Raji (cell line): ENCODE data around the gene SLC2A5.

Source experiments
- POLR2A ChIP-seq: IDR thresholded peaks from 2 replicates; pipeline ENCODE4 v1.6.1; 2011; ENCODE audit warnings: low read depth, low read length, control low read depth; ENCODE audit not compliant: insufficient read depth

SLC2A5 gene, protein sequence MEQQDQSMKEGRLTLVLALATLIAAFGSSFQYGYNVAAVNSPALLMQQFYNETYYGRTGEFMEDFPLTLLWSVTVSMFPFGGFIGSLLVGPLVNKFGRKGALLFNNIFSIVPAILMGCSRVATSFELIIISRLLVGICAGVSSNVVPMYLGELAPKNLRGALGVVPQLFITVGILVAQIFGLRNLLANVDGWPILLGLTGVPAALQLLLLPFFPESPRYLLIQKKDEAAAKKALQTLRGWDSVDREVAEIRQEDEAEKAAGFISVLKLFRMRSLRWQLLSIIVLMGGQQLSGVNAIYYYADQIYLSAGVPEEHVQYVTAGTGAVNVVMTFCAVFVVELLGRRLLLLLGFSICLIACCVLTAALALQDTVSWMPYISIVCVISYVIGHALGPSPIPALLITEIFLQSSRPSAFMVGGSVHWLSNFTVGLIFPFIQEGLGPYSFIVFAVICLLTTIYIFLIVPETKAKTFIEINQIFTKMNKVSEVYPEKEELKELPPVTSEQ

GRCh38 chr1:9069326-9070100 lies at the start of gene SLC2A5:
TSS of gene SLC2A5 (minus strand) at chr1:9069635. CDS start at chr1:9069536, 99 bp downstream.
- peak; percentile 98 for TF ChIP-seq POLR2A

GRCh38 chr1:9118186-9118585 lies 48.8 kb upstream of the SLC2A5 start:
- no peak for TF ChIP-seq POLR2A

DNA sequence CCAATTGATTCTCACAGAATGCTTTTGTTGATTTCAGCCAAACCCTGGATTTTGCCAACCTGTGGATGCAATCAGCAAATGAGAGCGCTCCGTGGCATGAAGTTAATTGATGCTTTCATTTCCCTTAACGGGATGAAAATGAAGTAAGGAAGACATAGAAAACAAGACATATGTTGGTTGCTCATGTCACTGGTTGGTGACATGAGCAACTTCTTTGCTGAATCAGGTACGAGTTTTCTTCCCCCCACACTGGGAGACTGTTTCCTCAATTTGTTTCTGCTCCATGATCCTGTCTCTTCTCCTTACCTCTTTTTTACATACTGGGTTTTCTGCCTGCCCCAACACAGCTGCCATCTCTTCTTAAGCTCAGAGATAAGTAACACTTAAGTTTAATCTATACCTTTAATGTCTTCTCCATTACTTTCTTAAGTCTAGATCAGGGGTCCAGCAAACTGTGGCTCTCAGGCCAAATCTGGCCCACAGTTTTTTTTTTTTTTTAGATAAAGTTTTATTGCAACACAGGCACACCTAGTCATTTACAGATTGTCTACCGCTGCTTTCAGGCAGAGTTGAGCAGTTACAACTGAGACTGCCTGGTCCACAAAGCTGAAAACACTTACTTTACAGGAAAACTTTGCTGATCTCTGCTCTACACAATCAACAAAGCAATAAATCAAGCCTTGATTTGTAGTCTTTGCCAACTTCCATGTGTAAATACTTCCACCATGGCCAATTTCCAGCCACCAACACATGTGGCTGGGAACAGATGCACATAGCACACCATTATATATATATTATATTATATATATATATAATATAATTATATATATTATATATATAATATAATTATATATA lies 46.1 kb upstream of the SLC2A5 start:
- no peak for TF ChIP-seq POLR2A

DNA sequence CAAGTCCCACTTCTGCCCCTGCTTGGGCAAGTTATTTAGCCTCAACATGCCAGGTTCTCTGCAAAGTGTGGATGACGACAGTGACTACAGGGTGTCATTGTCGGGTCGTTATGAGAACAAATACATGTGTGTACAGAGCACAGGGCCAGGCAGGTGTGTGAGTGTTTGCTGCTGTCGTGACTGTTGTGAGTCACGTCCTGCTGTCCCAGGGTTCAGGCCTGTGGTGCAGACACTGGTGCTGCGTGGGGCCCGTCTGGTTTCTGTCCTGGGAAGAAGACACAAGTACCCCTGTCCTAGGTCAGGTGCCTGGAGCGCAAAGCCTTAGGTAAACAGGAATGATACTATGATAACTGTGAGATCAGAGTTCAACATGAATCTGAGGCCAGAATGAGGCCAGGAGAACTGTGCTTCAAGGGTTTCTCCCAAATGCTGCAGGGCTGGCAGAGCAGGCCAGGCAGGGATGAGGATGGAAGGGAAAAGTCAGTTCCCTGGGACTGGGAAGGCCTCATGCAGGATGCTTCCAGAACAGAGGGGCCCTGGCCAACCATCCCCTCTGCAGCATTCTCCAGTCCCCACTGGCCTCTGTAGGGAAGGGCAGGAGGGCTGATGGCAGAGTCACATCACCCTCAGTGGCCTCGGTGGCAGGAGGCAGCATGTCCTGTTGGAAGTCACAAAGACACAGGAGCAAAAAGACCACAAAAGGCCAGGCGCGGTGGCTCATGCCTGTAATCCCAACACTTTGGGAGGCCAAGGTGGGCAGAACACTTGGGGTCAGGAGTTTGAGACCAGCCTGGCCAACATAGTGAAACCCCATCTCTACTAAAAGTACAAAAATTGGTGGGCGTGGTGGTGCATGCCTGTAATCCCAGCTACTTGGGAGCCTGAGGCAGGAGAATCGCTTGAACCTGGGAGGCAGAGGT lies 43.8 kb upstream of the SLC2A5 start:
- TF ChIP-seq POLR2A: no peak

GRCh38 chr1:9111957-9112356 lies 42.5 kb upstream of the SLC2A5 start:
- TF ChIP-seq POLR2A: no peak

GRCh38 chr1:9111357-9111691 lies 41.9 kb upstream of the SLC2A5 start:
- no peak for TF ChIP-seq POLR2A

DNA sequence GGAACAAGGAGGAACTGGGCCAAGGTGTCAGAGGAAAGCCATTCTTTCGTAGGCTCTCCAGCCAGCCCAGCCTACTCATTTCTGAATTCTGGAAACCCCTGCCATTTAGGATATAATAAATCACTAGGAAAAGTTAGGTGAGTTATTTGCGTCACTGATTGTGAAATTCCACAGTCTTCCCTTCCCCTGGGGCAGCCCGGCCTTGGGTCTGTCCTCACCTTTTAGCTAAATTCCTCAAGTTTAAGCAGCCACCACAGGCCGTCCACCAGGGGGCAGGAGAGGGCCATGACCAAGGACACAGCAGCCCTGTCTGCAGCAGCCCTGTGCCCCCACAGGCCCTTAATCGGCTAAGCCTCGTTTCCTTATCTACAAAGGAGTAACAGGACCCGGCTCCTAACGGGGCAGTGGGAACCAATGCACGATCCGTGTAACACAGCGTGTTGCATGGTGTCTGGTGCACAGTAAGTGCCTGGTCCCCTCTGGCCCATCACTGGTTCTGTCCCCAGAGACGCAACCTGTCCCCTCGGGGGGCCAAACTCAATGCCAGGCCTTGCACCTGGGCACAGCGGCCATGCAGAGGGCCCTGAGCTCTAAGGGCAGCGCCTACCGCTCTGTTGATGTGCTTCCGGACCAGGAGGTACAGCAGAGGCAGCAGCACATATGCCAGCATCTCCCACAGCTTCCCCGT lies 41.4 kb upstream of the SLC2A5 start:
- no peak for TF ChIP-seq POLR2A

DNA sequence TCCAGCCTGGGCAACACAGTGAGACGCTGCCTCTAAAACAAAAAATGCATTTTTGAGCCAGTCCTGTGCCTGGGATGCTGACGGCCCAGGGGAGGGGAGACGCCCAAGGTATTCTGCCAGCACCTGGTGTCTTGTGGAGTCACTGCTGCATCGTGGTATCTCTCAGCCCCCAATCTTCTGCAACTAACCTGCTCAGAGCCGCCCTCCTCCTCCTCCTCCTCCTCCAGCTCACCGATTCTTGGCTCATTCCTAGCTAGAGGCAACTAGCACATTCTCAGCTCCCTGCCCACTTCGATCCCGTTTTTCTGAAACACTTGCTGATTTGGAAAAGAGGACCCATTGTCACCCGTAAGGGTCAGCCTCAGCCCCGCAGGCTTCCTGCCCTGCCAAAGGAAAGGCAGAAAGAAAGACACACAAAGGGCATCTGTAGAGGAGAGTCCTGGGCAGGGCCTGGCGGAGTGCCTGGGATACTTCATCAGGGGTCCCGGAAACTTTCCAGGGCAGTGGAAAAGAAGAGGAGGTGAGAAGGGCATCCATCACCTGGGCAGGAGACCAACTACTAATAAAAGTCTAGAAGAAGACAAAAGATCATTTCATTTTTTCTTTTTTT lies 38.7 kb upstream of the SLC2A5 start:
- no peak for TF ChIP-seq POLR2A

DNA sequence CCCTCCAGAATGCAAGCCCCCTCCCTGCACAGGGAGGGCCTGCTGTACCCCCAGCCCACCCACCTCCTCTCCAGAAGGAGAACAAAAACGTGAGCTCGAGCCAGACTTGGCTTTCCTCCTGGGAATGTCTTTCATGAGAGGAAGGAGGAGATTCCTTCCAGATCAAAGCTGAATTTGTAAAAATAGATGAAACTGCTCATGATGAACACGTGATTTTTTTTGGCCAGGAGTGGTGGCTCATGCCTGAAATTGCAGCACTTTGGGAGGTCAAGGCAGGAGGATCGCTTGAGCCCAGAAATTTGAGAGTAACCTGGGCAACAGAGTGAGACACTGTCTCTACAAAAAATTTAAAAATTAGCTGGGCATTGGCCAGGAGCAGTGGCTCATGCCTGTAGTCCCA lies 37.7 kb upstream of the SLC2A5 start:
- TF ChIP-seq POLR2A: no peak

GRCh38 chr1:9106286-9106685 lies 36.9 kb upstream of the SLC2A5 start:
- no peak for TF ChIP-seq POLR2A

DNA sequence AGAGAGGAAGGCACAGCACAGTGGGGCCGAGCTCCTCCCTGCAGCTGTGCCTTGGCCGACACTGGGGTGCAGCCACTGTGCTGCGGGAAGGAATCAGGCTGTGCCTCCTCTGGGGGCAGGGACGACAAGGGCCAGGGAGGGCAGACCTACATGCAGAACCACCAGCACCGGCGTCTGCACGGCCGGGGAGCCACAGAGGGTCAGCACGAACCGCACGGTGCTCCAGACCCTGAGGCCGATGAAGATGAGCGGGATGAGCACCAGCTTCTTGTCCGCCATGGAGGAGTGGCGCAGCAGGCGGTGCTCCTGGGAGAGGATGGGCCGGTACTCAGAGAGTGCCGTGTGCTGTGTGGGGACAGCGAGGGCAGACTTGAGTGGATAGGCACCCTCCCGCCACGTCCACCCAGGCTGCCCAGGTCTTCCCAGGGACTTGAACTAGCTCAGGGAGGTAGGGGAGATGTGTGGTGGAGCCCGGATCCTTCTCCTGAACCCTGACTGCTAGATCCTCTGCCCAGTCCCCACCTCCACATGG lies 36.0 kb upstream of the SLC2A5 start:
- no peak for TF ChIP-seq POLR2A

DNA sequence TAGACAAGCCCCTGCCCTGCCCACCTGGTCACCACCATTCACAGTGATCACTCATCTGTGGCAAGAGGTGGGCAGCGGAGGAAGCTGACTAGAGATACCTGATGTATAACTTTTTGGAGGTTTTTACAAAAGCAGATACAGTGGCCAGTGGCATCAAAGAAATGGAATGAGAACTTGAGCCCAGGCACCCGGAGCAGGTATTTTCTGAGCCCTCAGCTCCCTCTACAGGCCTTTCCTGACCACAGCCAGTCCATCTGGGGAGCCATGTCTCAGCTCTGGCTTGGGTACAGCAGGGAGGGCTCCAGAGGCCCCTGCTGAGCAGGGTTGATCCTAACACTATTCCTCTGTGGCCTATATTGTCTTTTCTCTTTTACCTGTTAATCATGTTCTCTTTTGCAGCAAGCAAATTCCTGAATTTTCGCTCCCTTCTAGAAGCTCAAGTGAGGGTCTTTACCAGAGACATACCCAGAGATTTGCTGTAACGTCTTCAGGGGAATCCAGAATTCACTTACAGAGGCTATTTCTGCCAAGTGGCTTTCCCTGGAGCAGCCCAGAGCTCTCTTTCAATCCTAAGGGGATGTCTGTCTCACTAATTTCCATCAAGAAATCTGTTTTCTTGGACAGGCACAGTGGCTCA lies 32.2 kb upstream of the SLC2A5 start:
- no peak for TF ChIP-seq POLR2A
